ENCODE measurements around the gene TRAPPC10.

Gene TRAPPC10

DNA sequence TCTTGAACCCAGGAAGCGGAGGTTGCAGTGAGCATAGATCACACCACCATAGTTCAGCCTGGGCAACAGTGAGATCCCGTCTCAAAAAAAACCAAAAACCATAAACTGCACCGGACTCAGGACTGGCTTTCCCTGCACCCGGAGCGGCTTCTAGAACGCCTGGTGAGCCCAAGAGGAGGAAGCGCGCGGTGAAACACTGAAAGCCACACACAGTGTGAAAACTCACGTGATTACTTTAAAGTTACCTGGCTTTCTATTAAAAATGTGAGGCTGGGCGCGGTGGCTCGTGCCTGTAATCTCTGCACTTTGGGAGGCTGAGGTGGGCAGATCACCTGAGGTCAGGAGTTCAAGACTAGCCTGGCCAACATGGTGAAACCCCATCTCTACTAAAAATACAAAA, 7.0 kb upstream of the TRAPPC10 start:
- no peak for DNase-seq (ENCODE audit: low read depth in 2 of 2)

DNA sequence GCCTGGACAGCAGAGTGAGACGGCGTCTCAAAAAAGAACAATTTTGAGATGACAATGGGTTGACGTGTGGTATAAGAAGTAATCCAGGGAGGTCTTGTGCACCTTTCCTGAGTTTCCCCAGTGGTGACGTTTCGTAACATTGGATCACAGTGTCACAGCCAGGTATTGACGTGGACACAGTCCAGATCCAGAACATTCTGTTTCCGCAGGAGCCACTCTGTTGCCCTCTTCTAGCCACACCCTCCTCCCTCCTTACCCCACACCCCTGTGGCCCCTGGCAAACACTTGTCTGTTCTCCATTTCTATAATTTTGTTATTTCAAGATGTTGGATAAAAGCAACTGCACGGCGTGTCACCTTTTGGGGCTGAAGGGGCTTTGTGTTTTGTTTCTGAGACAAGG, 6.5 kb upstream of the TRAPPC10 start:
- DNase-seq (ENCODE audit: low read depth in 2 of 2): no peak

- no peak for DNase-seq (ENCODE audit: low read depth in 2 of 2)
Measured at GRCh38 chr21:44006017-44006619, 6.0 kb upstream of the TRAPPC10 start.

GRCh38 chr21:44006656-44007055, 5.5 kb upstream of the TRAPPC10 start:
- no peak for DNase-seq (ENCODE audit: low read depth in 2 of 2)

- DNase-seq (ENCODE audit: low read depth in 2 of 2): no peak
Measured at GRCh38 chr21:44010429-44010828, 1.7 kb upstream of the TRAPPC10 start.

DNA sequence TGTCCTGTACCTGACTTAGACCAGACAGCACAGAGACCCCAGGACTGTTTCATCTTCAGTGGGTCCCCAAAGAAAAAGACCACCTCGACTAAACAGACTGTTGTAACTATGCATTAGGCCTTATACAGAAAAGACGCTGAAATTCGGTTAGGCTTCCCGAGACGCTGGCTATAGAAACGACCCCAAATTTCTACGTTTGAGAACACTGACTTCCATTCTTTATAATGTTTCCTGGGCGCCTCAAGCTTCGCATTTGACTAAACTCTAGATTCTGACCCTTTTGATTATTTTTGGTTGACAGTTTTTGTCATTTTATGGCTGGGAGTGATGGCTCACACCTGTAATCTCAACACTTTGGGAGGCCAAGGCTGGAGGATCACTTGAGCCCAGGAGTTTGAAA, 986 bp upstream of the TRAPPC10 start:
- DNase-seq (ENCODE audit: low read depth in 2 of 2): no peak

- DNase-seq (ENCODE audit: low read depth in 2 of 2): peak; percentile 73 to 77
Measured at GRCh38 chr21:44012474-44013379, 618 bp downstream of the TRAPPC10 start.

- DNase-seq (ENCODE audit: low read depth in 2 of 2): peak in 1 of 2 donors; percentile 22
Measured at GRCh38 chr21:44013380-44014088, 1.4 kb downstream of the TRAPPC10 start.

- DNase-seq (ENCODE audit: low read depth in 2 of 2): no peak
Measured at GRCh38 chr21:44017601-44018000, 5.5 kb downstream of the TRAPPC10 start.

GRCh38 chr21:44018127-44018526, 6.0 kb downstream of the TRAPPC10 start:
- DNase-seq (ENCODE audit: low read depth in 2 of 2): no peak

- no peak for DNase-seq (ENCODE audit: low read depth in 2 of 2)
Measured at GRCh38 chr21:44018813-44019567, 6.9 kb downstream of the TRAPPC10 start.

- no peak for DNase-seq (ENCODE audit: low read depth in 2 of 2)
Measured at GRCh38 chr21:44019568-44019958, 7.5 kb downstream of the TRAPPC10 start.

- no peak for DNase-seq (ENCODE audit: low read depth in 2 of 2)
Measured at GRCh38 chr21:44020551-44020950, 8.4 kb downstream of the TRAPPC10 start.

DNA sequence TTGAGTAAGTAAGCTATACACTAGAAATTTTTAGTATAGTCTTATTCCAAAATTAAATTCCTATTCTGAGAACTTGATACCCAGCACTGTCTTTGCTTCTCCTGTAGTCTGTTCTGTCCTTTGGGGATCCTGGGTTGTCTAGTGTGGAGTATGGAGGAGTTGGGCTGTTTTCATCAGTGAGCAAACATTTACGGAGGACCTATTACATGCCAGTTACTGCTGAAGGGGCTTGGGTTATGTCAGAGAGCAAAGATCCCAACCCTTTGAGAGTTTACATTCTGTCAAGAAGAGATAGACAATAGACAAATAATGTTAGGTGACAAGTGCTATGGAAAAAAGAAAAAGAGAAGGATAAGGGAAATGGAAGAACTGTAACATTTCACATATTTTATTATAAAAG, 9.0 kb downstream of the TRAPPC10 start:
- DNase-seq (ENCODE audit: low read depth in 2 of 2): no peak

GRCh38 chr21:44024257-44024656, 12.1 kb downstream of the TRAPPC10 start:
- DNase-seq (ENCODE audit: low read depth in 2 of 2): no peak

- DNase-seq (ENCODE audit: low read depth in 2 of 2): no peak
Measured at GRCh38 chr21:44024887-44025353, 12.8 kb downstream of the TRAPPC10 start.

DNA sequence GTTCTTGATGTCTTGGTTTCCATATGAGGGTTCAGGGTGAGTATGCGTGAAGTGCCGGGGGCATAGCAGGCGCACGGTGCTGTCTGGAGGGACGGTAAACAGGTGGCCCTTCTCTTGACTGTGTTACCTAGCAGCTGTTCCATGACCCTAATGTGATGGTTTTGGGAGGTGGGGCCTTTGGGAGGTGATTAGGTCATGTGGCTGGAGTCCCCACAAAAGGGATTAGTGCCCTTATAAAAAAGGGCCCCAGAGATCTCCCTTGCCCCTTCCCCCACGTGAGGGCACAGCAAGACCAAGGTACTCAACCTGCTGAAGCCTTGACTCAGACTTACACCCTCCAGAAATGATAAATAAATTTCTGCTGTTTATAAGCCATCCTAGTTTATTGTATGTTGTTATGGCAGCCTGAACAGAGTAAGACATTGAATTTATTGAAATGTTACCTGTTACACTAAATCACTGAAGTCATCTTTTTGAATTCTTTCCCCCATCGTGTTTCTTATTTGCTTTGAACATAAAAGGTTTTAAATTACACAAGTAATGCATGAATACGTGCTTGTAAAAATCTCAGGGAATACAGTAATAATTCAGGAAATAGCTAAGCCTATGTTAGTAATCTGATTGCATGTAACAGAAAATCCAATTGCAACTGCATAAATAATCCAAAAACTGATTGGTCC, 15.6 kb downstream of the TRAPPC10 start:
- no peak for DNase-seq (ENCODE audit: low read depth in 2 of 2)

GRCh38 chr21:44028287-44028659, 16.2 kb downstream of the TRAPPC10 start:
- DNase-seq (ENCODE audit: low read depth in 2 of 2): no peak

- DNase-seq (ENCODE audit: low read depth in 2 of 2): no peak
Measured at GRCh38 chr21:44029460-44030087, 17.5 kb downstream of the TRAPPC10 start.

GRCh38 chr21:44035244-44035643, 23.1 kb downstream of the TRAPPC10 start:
- no peak for DNase-seq (ENCODE audit: low read depth in 2 of 2)

GRCh38 chr21:44038063-44038462, 26.0 kb downstream of the TRAPPC10 start:
- no peak for DNase-seq (ENCODE audit: low read depth in 2 of 2)
